ENCODE results near the gene RETREG1.

- TF ChIP-seq EZH2phosphoT487 (IDR thresholded peaks at IDR 0.05; ENCODE audit: low read depth, severe bottlenecking, unreplicated experiment) (no peak), EZH2 (IDR thresholded peaks at IDR 0.05; ENCODE audit: borderline replicate concordance) (no peak)
These were observed 129.3 kb downstream of the RETREG1 start for GRCh38 chr5:16487456-16487855.
